C1 segment of cervical spinal cord (tissue), 14 donors: ENCODE data around the gene TRABD.

ENCODE experiments used
- DNase-seq, 14 donors: peaks; one replicate each; lab custom pipeline; 2025; lab: John Stamatoyannopoulos, UW

TRABD gene

DNA sequence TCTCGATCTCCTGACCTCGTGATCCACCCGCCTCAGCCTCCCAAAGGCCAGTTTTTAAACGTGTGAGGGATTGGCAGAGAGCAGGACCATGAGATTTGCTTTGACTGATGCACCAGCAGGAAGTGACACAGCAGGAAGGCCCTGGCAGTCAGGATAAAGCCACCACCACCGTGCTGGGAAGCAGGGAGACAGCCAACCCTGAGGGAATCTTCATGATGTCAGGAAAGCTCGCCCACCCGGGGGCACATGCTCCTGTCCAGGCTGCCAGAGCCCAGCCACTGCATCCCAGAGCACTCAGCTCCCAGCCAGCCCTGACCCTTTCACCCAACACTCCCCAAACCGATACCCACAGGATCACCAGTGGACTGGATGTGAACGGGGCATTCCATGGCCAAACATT lies 53.0 kb downstream of the TRABD start:
- no peak for DNase-seq

- no peak for DNase-seq
These were observed 56.8 kb downstream of the TRABD start for GRCh38 chr22:50242406-50242949.

- no peak for DNase-seq
These were observed 58.1 kb downstream of the TRABD start for GRCh38 chr22:50243685-50244419.

GRCh38 chr22:50244420-50245213 lies 58.9 kb downstream of the TRABD start, which contains the start of gene TUBGCP6:
Gene TUBGCP6, minus strand, starts transcription at chr22:50245023. Its CDS starts 564 bp downstream, at chr22:50244459.
- DNase-seq = peak; percentile 47 to 96 (median 87)

DNA sequence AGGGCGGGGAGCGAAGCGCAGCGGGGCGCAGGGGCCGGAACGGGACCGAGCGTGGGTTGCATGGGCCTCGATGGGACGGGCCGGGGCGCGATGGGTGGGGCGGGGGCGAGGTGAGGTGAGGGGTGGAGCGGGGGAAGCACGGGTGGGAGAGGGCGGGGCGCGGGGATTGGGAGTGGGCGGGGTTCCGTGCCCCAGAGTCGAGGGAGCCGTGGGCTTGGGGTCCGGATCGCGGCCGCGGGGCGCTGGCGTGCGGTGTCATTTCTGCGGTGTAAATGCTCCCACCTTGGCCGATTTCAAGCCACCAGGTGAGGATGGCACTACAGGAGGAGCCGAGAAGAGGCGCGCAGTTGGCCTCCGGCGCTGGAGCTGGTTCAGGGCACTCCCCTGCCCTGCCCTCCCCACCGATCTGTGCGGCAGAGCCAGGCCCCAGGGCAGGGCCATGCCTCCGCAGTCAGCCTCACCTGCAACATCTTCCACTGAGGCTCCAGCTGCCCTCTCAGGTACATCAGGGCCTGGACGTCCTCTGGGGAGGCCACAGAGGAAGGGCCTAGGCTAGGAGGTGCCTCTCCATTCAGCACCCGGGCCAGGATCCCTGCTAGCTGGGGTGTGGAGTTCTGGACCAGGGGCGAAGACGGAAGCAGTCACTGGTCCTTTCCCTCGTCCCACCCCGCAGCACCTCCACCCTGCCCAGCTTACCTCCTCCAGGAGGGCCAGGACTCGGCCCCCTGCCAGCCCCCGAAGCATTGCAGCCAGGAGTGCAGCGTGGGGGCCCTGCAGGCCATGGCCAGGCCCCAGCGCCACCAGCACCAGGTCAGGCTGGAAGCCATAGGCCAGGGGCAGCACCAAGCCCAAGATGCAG lies 59.7 kb downstream of the TRABD start:
- no peak for DNase-seq

- no peak for DNase-seq
These were observed 60.8 kb downstream of the TRABD start for GRCh38 chr22:50246242-50247175.

- no peak for DNase-seq
These were observed 62.0 kb downstream of the TRABD start for GRCh38 chr22:50247748-50248147.

DNA sequence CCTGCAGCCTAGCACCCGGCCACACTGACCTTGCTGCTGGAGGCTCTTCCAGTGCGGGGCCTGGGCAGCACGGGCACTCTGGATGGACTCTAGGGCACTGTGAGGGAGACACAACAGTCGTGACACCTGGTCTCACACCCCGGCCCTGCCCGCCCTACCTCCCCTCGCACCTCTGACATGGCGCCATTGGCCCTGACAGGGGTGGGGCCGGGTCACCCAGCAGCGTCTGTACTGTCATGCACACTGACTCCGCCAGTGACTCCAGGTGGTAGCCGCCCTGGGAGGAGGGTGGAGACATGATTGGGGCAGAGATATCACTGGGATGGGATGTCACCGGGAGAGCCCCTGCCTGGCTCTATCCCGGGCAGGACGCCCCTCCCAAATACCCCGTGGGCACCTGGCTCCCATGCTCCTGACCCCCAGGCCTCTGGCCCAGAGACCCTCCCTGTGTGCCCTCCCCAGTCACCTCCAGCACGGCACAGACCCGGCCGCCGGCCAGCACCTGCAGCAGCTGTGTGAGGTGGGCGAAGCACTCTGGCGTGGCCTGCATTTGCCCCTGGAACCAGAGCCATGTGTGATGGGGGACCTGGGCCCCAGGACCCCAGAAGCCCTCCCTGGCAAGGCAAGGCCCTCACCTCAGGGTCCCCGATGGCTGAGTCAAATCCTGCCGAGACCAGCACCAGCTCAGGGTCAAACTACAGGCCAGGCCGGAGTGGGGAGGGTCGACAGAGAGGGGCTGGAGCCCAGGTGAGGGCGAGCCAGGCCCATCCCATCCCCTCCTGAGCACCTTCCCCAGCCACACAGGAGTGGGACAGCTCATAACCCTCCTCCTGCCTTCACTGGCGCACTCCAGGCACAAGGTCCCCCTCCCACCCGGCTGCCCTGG lies 62.7 kb downstream of the TRABD start:
- DNase-seq = no peak
